HG02571 (cell line): Measurements from ENCODE around the gene CTAGE8.
"Not testable (repeated sequence)": the region's sequence is repeated elsewhere in the genome, so short reads cannot be mapped to it uniquely, and the experiment has no call there.

ENCODE experiments used
- ATAC-seq: cut with Tn5 transposase; IDR thresholded peaks from one replicate; pipeline ENCODE4 v1.9.1; 2021; ENCODE audit warnings: mild to moderate bottlenecking, moderate library complexity; ENCODE audit not compliant: unreplicated experiment

Gene CTAGE8

DNA sequence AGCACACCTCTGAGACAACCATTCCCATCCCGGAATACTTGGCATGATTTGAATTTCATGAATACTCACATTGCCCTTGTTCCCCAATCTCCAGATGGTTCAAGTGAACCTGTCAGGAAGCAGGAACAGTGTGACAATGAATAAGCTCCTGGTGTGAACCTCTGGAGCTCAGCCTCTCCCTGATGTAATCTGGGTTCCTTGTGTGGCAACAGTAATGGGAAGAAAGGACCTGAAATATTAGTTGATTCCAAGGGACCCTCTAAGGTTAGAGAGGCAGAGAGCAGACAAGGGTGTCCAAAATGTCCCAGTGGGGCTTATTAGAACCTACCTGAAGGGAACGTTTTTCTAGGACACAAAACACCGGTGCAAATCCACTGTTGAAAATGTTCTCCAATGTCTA, 13.0 kb downstream of the CTAGE8 start:
- ATAC-seq: no peak

DNA sequence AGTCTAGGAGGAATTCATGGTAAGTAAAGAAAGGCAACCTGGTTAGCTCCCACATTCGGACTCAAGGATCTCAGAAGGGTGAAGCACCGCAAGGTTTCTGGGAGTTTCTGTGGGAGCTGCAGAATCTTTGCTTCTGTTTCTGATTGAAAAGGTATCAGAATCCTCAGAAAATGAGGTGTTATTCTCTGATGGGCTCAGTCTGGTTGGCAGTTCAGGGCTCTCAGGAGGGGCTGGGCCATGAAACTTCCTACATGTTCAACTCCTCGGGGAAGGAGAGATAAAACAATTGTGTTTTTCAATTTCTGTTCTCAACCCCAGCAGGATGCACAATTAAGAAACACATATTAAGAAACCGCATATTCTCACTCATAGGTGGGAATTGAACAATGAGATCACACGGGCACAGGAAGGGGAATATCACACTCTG, 13.6 kb downstream of the CTAGE8 start:
- ATAC-seq: no peak

DNA sequence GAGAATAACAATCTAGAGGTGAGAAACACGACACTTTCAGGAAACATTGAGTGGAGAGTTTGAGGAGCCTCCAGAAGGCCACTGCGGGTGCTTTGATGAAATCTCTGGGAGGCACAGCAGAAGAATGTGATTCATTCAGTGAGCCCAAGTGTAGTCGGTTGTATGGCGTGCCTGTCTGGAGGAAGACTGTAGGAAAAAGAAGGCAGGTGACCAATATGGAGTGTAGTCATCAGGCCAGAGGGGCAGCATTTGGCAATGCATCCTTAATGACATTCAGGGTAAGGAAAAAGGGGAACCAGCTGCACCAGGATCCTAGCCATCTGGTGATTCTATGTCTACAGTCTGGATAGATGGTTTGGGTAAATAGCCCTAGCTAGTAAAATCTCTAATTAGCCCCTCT, 16.8 kb downstream of the CTAGE8 start:
- ATAC-seq: not testable (repeated sequence)

DNA sequence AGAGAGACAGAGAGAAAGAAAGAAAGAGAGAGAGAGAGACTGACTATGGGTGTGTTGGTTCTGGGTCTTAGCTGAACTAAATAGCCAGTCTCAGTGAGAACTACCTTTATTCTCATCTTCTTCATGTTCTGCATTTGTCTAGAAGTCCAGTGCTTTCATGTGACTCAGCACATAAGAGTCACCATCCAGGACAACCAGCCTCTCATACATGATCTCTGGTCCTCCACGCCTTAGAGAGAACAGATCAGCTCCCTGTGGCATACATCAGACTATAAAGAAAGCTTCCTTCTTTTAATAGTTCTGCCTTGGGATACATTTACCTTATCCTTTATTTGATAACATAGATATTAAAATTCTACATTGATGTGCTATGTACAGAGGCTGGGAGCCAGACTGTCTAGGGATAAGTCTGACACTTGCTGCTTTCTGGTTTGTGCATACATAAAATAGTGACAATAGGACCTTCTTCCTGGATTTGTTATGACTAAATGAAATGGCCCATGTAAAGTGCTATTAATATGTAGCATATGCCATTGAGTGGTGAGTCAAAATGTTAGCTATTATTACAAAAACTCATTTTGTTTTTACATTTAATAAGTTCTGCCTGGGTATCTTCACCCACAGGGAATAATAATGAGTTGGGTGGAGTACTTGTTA, 21.3 kb downstream of the CTAGE8 start:
- not testable (repeated sequence) for ATAC-seq

DNA sequence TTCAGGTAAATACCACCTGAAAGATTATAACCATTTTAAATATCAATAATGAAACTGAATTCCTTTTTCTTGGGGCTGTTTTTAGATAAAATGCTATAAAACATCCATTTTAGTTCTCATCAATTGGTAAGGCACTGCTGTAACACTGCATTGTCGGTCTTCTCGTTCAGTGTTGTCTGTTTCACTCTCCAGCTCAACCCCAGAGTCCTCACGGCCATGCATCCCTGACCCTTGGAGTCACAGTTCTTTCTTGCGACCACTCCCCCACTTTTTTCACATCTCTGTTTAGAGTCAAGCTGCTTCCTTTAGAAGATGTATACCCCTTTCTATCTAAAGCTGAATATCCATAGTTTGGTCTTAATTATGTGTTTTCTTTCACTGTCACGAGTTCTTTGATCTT, 22.1 kb downstream of the CTAGE8 start:
- ATAC-seq: not testable (repeated sequence)

DNA sequence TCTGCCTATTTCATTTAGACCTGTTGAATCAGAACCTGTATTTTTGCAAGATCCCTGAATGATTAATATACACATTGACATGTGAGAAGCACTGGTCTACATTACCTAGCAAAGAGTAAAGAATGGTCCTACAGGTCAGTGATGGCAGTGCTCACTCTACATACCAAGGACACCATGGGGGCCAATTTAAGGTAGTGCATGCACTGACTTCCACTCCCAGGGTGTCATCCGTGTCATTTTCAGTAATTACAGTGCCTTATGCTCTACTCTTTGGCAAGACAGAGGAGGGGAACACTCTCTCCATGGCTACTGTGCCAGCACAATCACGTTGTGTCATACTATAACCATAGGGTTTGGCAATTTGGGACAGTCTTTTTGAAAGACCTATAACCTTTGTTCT, 23.7 kb downstream of the CTAGE8 start:
- not testable (repeated sequence) for ATAC-seq

DNA sequence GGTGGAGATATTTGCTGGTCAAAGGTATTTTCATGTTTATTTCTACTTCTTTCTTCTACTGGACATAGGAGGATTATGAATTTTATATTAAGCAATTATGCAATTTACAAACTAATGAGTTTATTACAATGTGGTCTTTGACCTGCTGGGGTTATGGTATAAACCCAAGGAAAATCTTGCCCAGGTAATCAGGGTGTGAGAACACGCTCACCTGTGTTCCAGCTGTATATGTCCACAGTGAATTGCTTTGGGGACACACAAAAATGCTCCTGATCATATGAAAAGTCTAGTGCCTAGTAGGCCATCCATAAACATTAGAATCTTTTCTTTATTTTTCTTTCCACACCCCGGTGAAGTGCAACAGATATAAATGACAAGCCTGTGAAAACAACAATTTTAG, 29.7 kb downstream of the CTAGE8 start, which contains the start of gene OR2A42:
Gene OR2A42, minus strand, starts transcription at position 241 of the 400 bp plus-strand sequence. CDS start 6,762 bp downstream, outside the sequence.
- not testable (repeated sequence) for ATAC-seq

DNA sequence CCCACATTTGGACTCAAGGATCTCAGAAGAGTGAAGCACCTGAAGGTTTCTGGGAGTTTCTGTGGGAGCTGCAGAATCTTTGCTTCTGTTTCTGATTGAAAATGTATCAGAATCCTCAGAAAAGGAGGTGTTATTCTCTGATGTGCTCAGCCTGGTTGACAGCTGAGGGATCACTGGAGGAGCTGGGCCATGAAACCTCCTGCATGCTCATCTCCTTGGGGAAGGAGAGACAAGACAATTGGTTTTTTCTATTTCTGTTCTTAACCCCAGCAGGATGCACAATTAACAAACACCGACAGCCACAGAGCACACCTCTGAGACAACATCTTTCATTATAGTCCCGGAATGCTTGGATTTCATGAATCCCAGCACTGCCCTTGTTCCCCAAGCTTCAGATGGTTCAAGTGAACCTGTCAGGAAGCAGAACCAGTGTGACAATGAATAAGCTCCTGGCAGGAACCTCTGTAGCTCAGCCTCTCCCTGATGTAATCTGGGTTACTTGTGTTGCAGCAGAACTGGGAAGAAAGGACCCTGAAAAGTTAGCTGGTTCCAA, 30.5 kb downstream of the CTAGE8 start:
- not testable (repeated sequence) for ATAC-seq

DNA sequence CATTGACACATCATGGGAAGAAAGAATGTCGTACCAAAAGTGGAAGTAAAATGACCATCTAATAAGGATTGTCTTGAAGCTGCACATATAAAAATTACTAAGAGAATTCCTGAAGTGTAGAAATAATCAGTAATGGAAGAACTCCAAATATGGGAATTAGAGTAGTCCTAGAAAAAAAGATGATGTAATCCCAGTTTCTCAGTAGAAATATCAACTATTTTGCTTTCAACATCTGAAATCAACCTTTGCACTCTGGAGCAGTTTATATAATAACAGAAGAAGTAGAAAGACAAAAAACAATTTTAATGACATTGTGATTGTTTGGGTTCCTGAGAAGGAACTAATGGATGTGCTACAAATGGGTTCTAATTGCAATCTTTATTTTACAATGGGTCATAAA, 36.0 kb downstream of the CTAGE8 start:
- not testable (repeated sequence) for ATAC-seq

DNA sequence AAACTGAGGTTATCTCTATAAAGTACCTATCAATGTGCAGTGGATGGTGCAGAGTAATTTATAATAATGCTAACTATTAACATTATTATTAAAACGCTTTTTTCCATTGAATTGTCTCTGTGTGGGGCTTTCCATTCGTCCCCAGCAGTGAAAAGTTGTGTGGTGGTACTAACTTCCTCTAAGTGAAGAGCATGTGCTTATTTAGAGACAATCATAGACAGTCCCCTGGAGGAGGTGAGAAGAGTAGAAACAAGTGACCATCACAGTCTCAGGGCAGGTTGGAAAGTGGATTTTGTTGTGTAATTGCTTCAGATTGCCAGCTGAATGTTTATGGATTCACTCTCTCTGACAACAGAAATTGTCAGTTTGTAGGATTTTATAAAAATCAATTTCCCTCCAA, 38.1 kb downstream of the CTAGE8 start:
- ATAC-seq: not testable (repeated sequence)

DNA sequence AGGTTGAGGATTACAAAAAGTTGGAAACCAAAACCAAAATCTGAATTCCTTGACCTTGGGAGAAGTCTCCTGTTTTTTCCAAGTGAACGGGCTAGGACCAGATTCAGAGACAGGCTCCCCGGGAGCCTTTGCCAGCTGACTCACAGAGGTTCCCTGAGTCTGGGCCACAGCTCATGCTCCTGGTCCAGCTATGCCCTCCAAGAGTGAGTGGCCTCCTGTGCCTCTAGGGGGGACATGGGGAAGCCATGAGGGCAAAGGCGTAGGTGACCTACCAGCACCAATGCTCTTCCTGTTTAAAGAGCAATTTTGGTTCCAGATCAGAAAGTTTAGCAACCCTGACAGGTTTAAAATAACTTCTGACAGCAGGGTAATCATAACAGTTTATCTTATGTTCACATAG, 40.3 kb downstream of the CTAGE8 start:
- ATAC-seq: not testable (repeated sequence)

DNA sequence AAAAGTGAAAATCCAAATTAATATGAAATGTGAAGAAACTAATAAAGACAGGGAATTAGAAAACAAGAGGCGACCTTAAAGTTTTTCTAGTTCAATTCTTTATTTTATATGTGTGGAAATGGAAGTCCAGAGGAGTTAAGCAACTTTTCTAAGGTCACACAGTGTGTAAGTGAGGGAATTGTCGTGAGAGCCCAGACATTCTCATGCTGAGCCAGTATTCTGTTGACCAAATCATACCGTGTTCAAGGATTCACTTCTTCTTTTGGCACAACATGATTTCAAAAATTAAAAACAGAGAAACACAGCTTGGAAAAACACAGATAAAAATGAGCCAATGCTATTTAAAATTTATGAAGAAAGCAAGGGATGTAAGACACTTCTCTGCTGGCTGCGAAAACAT, 42.2 kb downstream of the CTAGE8 start:
- not testable (repeated sequence) for ATAC-seq

DNA sequence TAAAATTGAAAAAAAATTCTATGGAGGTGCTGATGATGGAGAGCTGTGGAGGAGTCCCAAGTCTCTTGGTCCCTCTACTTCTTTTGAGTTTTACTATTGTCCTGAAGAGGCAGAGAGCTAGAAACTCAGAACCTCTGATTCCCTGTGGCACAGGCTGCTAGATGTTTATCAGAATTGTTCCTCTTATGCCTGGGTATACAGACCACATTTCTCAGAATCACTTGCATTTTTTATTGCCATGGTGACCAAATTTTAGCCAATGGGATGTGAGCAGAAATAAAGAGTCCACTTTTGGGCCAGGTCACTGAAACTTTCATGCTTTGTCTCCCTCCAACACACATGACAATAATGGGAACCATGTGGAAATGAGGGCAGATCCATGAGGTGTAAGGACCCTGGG, 45.4 kb downstream of the CTAGE8 start:
- not testable (repeated sequence) for ATAC-seq

DNA sequence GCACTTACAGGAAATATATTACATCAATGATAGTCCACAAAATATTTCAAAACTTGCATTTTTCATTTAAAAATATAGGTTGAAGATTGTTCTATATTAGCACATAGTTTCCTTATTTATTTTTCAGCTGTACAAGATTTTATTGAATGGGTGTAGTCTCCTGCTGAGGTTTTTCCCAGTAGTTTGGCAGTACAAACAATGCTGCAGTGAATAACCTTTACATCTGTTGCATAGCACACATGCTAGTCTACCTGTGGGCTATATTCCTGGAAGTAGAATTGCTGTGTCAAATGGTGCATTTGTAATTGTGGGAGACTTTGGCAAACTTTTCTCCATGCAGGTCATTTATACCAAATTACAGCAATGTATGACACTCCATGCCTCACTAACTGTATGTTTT, 48.6 kb downstream of the CTAGE8 start:
- not testable (repeated sequence) for ATAC-seq

DNA sequence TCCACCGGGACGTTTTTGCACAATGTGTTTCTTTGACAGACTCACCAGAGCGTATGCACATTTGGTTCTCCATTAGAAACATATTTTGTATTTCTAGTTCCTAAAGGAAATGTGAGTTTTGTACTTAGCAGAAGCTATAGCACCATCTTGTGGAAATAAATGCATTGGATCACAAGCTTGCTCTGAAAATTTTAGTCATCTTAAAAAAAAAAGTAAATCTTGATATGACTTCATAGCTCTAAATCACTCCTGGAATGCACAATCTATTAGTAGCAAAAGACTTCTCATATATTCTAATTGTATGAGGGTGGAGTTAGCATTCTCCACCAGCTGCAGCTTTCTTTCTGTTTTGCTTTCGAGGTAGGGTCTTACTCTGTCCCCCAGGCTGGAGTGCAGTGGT, 49.9 kb downstream of the CTAGE8 start:
- not testable (repeated sequence) for ATAC-seq

DNA sequence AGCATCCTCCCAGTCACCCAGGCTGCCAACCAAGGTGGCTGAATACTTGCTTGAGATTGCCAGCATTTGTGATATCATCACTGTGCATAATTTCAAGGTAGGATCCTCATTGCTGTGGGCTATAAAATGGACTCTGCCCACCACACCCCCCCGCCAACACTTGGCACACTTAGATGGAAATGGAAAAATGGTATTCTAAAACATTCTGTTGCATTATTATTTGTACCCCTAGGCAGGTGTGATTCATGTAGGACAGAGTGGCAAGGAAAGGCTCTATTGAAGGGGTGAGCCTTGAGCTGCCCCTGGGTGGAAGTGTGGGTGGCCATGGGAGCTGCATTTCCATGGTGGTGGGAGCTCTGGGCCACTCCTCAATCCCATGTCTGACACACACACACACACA, 50.5 kb downstream of the CTAGE8 start:
- not testable (repeated sequence) for ATAC-seq

DNA sequence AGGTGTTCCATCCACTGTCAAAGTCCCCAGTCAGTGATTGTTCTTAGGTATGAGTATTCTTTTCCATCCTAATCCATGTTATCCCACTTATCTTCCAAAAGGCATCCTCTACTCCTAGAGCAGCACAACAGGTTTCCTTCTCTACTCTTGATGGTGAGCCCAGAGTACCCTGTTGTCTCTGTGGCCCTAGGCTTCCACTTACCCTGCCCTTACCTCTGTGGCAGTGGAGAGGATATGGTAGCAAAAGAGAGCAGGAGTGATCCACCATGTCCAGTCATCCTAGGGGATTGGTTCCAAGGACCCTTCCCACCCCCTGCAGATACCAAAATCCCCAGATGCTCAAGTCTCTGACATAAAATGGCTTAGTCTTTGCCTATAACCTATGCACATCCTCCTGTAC, 51.9 kb downstream of the CTAGE8 start:
- ATAC-seq: not testable (repeated sequence)
